ENCODE data around the gene PACRG.

DNA sequence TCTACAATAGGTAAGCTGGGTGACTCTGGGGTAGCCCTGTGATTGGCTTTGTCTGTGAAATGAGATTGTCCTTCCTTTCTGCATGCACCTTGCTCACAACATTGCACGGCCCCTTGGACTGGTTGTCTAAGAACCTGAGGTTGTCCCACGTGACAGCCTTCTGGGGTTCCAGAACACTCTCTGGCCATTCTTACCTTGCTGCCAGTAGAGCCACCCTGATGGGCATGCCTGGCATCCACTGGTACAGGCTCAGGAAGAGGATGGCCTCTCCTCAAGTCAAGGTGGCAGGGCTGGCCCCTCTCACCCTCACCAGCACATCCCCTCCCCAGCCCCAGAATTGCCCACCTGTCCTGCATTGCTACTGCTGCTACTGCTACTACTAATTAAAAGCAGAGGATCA is 335.0 kb downstream of the PACRG start:
- TF ChIP-seq, protein P1, sequence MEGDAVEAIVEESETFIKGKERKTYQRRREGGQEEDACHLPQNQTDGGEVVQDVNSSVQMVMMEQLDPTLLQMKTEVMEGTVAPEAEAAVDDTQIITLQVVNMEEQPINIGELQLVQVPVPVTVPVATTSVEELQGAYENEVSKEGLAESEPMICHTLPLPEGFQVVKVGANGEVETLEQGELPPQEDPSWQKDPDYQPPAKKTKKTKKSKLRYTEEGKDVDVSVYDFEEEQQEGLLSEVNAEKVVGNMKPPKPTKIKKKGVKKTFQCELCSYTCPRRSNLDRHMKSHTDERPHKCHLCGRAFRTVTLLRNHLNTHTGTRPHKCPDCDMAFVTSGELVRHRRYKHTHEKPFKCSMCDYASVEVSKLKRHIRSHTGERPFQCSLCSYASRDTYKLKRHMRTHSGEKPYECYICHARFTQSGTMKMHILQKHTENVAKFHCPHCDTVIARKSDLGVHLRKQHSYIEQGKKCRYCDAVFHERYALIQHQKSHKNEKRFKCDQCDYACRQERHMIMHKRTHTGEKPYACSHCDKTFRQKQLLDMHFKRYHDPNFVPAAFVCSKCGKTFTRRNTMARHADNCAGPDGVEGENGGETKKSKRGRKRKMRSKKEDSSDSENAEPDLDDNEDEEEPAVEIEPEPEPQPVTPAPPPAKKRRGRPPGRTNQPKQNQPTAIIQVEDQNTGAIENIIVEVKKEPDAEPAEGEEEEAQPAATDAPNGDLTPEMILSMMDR (IDR thresholded peaks at IDR 0.05), result no peak
- TF ChIP-seq EP300 (IDR thresholded peaks at IDR 0.05) (no peak), POLR2A (IDR thresholded peaks at IDR 0.05) (no peak), POLR2AphosphoS5 (IDR thresholded peaks at IDR 0.05) (no peak)

All from upper lobe of left lung (tissue), 4 donors.